Body of pancreas (tissue), 4 donors: Measurements from ENCODE around the gene RABGEF1. TPM values are rescaled to one million over a fixed set of nuclear protein-coding genes. Genes with fewer than 3 reads are reported as not detected.

ENCODE experiments used
- ATAC-seq: fragments of 150-250 bp; one replicate; pipeline ENCODE4 v1.9.1; 2016
- DNase-seq, 4 donors: peaks; one replicate each; pipeline ENCODE4 v3.0.0-alpha.2; 2019
- H3K27ac ChIP-seq, 4 donors: fragments of 200-600 bp; sonication (generic); 1 replicate in 3 of 4; 2 replicates in 1 of 4; pipeline versions ENCODE4 v1.5.1 to v1.6.1; 2016 to 2019; ENCODE audit warnings: mild to moderate bottlenecking in 1 of 4, mixed read lengths in 1 of 4, moderate library complexity in 1 of 4
- H3K27me3 ChIP-seq, 2 donors: fragments of 200-600 bp; sonication (generic); one replicate each; pipeline ENCODE4 v1.6.0; 2016; ENCODE audit warnings: mild to moderate bottlenecking in 1 of 2
- H3K36me3 ChIP-seq, 2 donors: fragments of 200-600 bp; sonication (generic); replicated peaks in 1 of 2; 2 replicates each; pipeline ENCODE4 v1.5.1; 2016; ENCODE audit warnings: low read depth in 2 of 2; ENCODE audit not compliant: insufficient read depth in 1 of 2
- H3K4me1 ChIP-seq: fragments of 200-600 bp; sonication (generic); one replicate; pipeline ENCODE4 v1.6.0; 2016
- H3K4me3 ChIP-seq, 2 donors: fragments of 200-600 bp; sonication (generic); 1 replicate in 1 of 2; 2 replicates in 1 of 2; pipeline ENCODE4 v1.5.1; 2016 to 2019
- H3K9me3 ChIP-seq, 3 donors: fragments of 200-600 bp; sonication (generic); 1 replicate in 2 of 3; 2 replicates in 1 of 3; pipeline ENCODE4 v1.5.1; 2016
- CTCF ChIP-seq, 7 experiments: fragments of 450-650 bp in 4 of 7; fragments of 200-600 bp in 3 of 7; sonication (generic) in 3 of 7; IDR thresholded peaks; one replicate each; pipeline ENCODE4 v1.5.1; 2016 to 2019; ENCODE audit warnings: antibody characterized with exemption in 7 of 7
- POLR2A ChIP-seq, 3 donors: fragments of 450-650 bp; IDR thresholded peaks; one replicate each; pipeline ENCODE4 v1.6.1; 2016; ENCODE audit warnings: antibody characterized with exemption in 3 of 3, mild to moderate bottlenecking in 2 of 3
- whole genome bisulfite sequencing, 2 donors: methylation state at CpG; one replicate each; pipeline ENCODE4 v1.1.5; 2017; 5-methylcytosine and 5-hydroxymethylcytosine counted together
- intact Hi-C: fragments of 100-400 bp; cut with DNase I; formaldehyde crosslinking; loops from one replicate; pipeline ENCODE4 v1.15.1; 2023
- total RNA-seq, 2 donors: library from RNA; depleted of rRNA; stranded (reverse); fragments of >200 nt; gene quantifications; one replicate each; pipeline ENCODE4 v1.1.0, GENCODE V29; 2016

RABGEF1 gene
- total RNA-seq, 2 donors from 2014 or later: 21.8 to 28.3 TPM

- Histone ChIP-seq H3K9me3 (peaks cover 0 to 13% (median 0%) of the 10 kb centered on the region in 3 donors), H3K4me3 (no peak overlapping the region), H3K27ac (no peak overlapping the region), H3K36me3 (no peaks in the 10 kb centered on the region), H3K4me1 (peaks cover 21% of the 10 kb centered on the region), H3K27me3 (no peaks in the 10 kb centered on the region)
- WGBS, 2 donors: 80 to 91% methylated on average over 2 to 6 of the region's 6 CpGs
- intact Hi-C loops: no loop called here
- DNase-seq: no peak
- ATAC-seq: no peak
- TF ChIP-seq CTCF (IDR thresholded peaks at IDR 0.05) (no peak), POLR2A (IDR thresholded peaks at IDR 0.05) (no peak)
Observed at GRCh38 chr7:66734006-66734405, 6.5 kb upstream of the RABGEF1 start.

- TF ChIP-seq POLR2A (IDR thresholded peaks at IDR 0.05): no peak
- no peak for TF ChIP-seq CTCF (IDR thresholded peaks at IDR 0.05)
- intact Hi-C loops: no loop called here
- no peak for ATAC-seq
Observed at GRCh38 chr7:66735154-66735553, 5.4 kb upstream of the RABGEF1 start.

GRCh38 chr7:66735850-66736249, 4.7 kb upstream of the RABGEF1 start:
- ATAC-seq (no peak), DNase-seq (no peak)
- Histone ChIP-seq H3K4me3 (no peak overlapping the region), H3K4me1 (peaks cover 29% of the 10 kb centered on the region), H3K9me3 (peaks cover 0 to 13% (median 0%) of the 10 kb centered on the region in 3 donors), H3K27ac (no peak overlapping the region), H3K36me3 (no peaks in the 10 kb centered on the region), H3K27me3 (no peaks in the 10 kb centered on the region)
- WGBS, 2 donors: 86 to 90% methylated on average over 1 of the region's 1 CpG
- no peak for TF ChIP-seq POLR2A (IDR thresholded peaks at IDR 0.05)
- no peak for TF ChIP-seq CTCF (IDR thresholded peaks at IDR 0.05)
- intact Hi-C loops: no loop called here

More at GRCh38 chr7:66735154-66735553, 5.4 kb upstream of the RABGEF1 start:
- H3K4me3 ChIP-seq: no peak overlapping the region
- WGBS, 2 donors: 90 to 91% methylated on average over 3 of the region's 3 CpGs
- no peak for DNase-seq
- no peaks in the 10 kb centered on the region for H3K27me3 ChIP-seq
- peaks cover 29% of the 10 kb centered on the region for H3K4me1 ChIP-seq
- H3K36me3 ChIP-seq: no peaks in the 10 kb centered on the region
- peaks cover 0 to 13% (median 0%) of the 10 kb centered on the region in 3 donors for H3K9me3 ChIP-seq
- H3K27ac ChIP-seq: no peak overlapping the region

GRCh38 chr7:66736892-66737291, 3.6 kb upstream of the RABGEF1 start:
- 95 to 98% methylated on average over 6 of the region's 6 CpGs for WGBS, 2 donors
- H3K36me3 ChIP-seq: no peaks in the 10 kb centered on the region
- intact Hi-C loops: no loop called here

More at GRCh38 chr7:66736892-66737291, 3.6 kb upstream of the RABGEF1 start:
- H3K27me3 ChIP-seq: no peaks in the 10 kb centered on the region
- ATAC-seq: no peak
- peaks cover 33% of the 10 kb centered on the region for H3K4me1 ChIP-seq
- peaks cover 0 to 13% (median 0%) of the 10 kb centered on the region in 3 donors for H3K9me3 ChIP-seq
- TF ChIP-seq CTCF (IDR thresholded peaks at IDR 0.05) (no peak), POLR2A (IDR thresholded peaks at IDR 0.05) (no peak)
- H3K27ac ChIP-seq: no peak overlapping the region
- DNase-seq: no peak
- no peak overlapping the region for H3K4me3 ChIP-seq
